Thyroid gland (tissue), 4 donors: ENCODE results near the gene SPATA9.

ENCODE experiments used
- POLR2A ChIP-seq, 2 donors: fragments of 450-650 bp; IDR thresholded peaks; one replicate each; pipeline ENCODE4 v1.6.1; 2017; ENCODE audit warnings: antibody characterized with exemption in 2 of 2, mild to moderate bottlenecking in 2 of 2, moderate library complexity in 1 of 2
- TF ChIP-seq, protein P1 (sequence below), 6 experiments: fragments of 200-600 bp in 3 of 6; fragments of 450-650 bp in 3 of 6; sonication (generic) in 3 of 6; IDR thresholded peaks; one replicate each; pipeline ENCODE4 v1.5.1; 2016 to 2019; ENCODE audit warnings: antibody characterized with exemption in 6 of 6, mild to moderate bottlenecking in 2 of 6, inconsistent platforms in 1 of 6, moderate library complexity in 1 of 6

DNA sequence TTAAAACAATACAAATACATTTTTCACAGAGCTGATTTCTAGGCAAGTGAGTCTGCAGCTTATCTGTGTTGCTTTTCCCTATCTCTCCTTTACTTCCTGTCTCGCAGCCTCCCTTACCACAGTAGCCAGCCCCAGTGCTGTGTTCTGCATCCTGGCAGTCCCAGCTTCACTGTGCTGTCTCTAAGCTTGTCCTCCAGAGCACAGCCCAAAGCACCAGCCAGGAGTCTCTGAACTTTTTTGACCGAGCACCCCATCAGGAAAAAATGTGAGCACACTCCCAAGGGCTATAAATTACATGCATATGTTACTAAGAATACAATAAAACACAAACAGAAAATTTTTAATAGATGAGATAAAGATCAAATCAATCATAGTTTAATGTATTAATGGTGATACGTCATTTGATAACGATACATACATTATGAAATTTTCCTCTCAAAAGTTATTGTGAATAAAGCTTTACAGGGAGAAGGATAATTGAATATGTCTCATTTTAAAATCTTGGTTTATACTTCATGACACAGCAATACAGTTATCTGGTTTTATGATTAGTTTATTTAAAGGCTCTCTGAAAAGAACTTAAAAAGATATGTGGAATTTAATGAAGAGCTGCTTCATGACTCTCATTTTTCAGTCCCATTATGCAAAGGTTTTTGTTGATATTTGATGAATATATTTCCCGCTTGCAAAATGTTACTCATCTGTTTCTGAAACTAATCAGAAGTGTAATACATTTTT lies 41.0 kb upstream of the SPATA9 start:
- no peak for TF ChIP-seq POLR2A (IDR thresholded peaks at IDR 0.05)
- TF ChIP-seq, protein P1, sequence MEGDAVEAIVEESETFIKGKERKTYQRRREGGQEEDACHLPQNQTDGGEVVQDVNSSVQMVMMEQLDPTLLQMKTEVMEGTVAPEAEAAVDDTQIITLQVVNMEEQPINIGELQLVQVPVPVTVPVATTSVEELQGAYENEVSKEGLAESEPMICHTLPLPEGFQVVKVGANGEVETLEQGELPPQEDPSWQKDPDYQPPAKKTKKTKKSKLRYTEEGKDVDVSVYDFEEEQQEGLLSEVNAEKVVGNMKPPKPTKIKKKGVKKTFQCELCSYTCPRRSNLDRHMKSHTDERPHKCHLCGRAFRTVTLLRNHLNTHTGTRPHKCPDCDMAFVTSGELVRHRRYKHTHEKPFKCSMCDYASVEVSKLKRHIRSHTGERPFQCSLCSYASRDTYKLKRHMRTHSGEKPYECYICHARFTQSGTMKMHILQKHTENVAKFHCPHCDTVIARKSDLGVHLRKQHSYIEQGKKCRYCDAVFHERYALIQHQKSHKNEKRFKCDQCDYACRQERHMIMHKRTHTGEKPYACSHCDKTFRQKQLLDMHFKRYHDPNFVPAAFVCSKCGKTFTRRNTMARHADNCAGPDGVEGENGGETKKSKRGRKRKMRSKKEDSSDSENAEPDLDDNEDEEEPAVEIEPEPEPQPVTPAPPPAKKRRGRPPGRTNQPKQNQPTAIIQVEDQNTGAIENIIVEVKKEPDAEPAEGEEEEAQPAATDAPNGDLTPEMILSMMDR (IDR thresholded peaks at IDR 0.05), result no peak
